ENCODE measurements around the gene MITF. TPM values are rescaled to one million over a fixed set of nuclear protein-coding genes. Genes with fewer than 3 reads are reported as not detected.

Gene MITF
- total RNA-seq, 1 donor: 11.6 TPM

GRCh38 chr3:69725994-69726571 lies 13.2 kb upstream of the MITF start:
- peaks cover 3% of the 10 kb centered on the region for H3K4me1 ChIP-seq (ENCODE audit: insufficient read depth, low read length)
- H3K27me3 ChIP-seq (ENCODE audit: insufficient read depth, low read length): peaks cover 11% of the 10 kb centered on the region
- no peaks in the 10 kb centered on the region for H4K20me1 ChIP-seq (ENCODE audit: insufficient read depth, low read length)
- H3K36me3 ChIP-seq (ENCODE audit: insufficient read depth, low read length): no peaks in the 10 kb centered on the region
- no peak for TF ChIP-seq CTCF (IDR thresholded peaks at IDR 0.05; ENCODE audit: extremely low read depth, low read depth, low read length)
- no peak overlapping the region for H3K27ac ChIP-seq (ENCODE audit: low read depth, low read length)
- no peaks in the 10 kb centered on the region for H3K9me3 ChIP-seq (ENCODE audit: low read depth, low read length)
- H3K4me3 ChIP-seq (ENCODE audit: insufficient read depth, low read length): no peak overlapping the region
- no peak overlapping the region for H3K4me2 ChIP-seq (ENCODE audit: insufficient read depth, low read length)
- DNase-seq (ENCODE audit: insufficient read length, low spot score, missing footprints): no peak
- no peaks in the 10 kb centered on the region for H3K79me2 ChIP-seq (ENCODE audit: insufficient read depth, low read length)
- no peak overlapping the region for H2AFZ ChIP-seq (ENCODE audit: low read length)

- Histone ChIP-seq H3K9me3 (ENCODE audit: low read depth, low read length) (no peaks in the 10 kb centered on the region), H3K27me3 (ENCODE audit: insufficient read depth, low read length) (peaks cover 9% of the 10 kb centered on the region), H3K36me3 (ENCODE audit: insufficient read depth, low read length) (no peaks in the 10 kb centered on the region), H2AFZ (ENCODE audit: low read length) (no peak overlapping the region), H3K4me3 (ENCODE audit: insufficient read depth, low read length) (no peak overlapping the region), H3K27ac (ENCODE audit: low read depth, low read length) (no peak overlapping the region), H3K4me2 (ENCODE audit: insufficient read depth, low read length) (no peak overlapping the region), H4K20me1 (ENCODE audit: insufficient read depth, low read length) (no peaks in the 10 kb centered on the region), H3K79me2 (ENCODE audit: insufficient read depth, low read length) (no peaks in the 10 kb centered on the region), H3K4me1 (ENCODE audit: insufficient read depth, low read length) (peaks cover 5% of the 10 kb centered on the region)
- TF ChIP-seq CTCF (IDR thresholded peaks at IDR 0.05; ENCODE audit: extremely low read depth, low read depth, low read length): no peak
- DNase-seq (ENCODE audit: insufficient read length, low spot score, missing footprints): no peak
Observed at GRCh38 chr3:69729147-69729919, 9.9 kb upstream of the MITF start.

DNA sequence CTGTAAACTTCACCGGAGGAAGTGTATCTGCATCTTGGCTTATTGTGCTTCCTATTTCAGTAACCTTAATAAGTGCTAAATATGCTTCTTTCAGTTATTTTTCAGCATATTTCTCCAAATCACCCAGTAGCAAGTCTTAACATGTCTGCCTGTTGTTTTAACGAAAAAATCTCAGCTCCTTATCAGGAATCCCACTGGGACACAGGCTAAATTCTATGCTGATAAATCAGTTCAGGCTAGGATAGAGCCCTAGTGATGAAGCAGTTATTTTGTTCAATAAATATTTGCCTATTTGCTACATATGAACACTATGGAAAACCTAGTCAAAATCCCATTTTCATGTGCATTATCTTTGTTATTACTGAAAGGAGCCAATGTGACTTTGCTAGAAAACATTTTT lies 8.2 kb upstream of the MITF start:
- Histone ChIP-seq H3K9me3 (ENCODE audit: low read depth, low read length) (no peaks in the 10 kb centered on the region), H3K27me3 (ENCODE audit: insufficient read depth, low read length) (peaks cover 9% of the 10 kb centered on the region), H4K20me1 (ENCODE audit: insufficient read depth, low read length) (no peaks in the 10 kb centered on the region), H3K36me3 (ENCODE audit: insufficient read depth, low read length) (no peaks in the 10 kb centered on the region), H3K4me3 (ENCODE audit: insufficient read depth, low read length) (no peak overlapping the region), H3K79me2 (ENCODE audit: insufficient read depth, low read length) (no peaks in the 10 kb centered on the region), H3K27ac (ENCODE audit: low read depth, low read length) (no peak overlapping the region), H2AFZ (ENCODE audit: low read length) (peak overlapping the region; percentile 46), H3K4me1 (ENCODE audit: insufficient read depth, low read length) (peaks cover 5% of the 10 kb centered on the region), H3K4me2 (ENCODE audit: insufficient read depth, low read length) (no peak overlapping the region)
- DNase-seq (ENCODE audit: insufficient read length, low spot score, missing footprints): no peak
- TF ChIP-seq CTCF (IDR thresholded peaks at IDR 0.05; ENCODE audit: extremely low read depth, low read depth, low read length): no peak

- no peaks in the 10 kb centered on the region for H3K9me3 ChIP-seq (ENCODE audit: low read depth, low read length)
- H3K27me3 ChIP-seq (ENCODE audit: insufficient read depth, low read length): peaks cover 16% of the 10 kb centered on the region
- peaks cover 17% of the 10 kb centered on the region for H3K4me1 ChIP-seq (ENCODE audit: insufficient read depth, low read length)
- H3K79me2 ChIP-seq (ENCODE audit: insufficient read depth, low read length): no peaks in the 10 kb centered on the region
- TF ChIP-seq CTCF (IDR thresholded peaks at IDR 0.05; ENCODE audit: extremely low read depth, low read depth, low read length): no peak
- no peak overlapping the region for H3K4me3 ChIP-seq (ENCODE audit: insufficient read depth, low read length)
- no peak overlapping the region for H3K27ac ChIP-seq (ENCODE audit: low read depth, low read length)
- no peaks in the 10 kb centered on the region for H4K20me1 ChIP-seq (ENCODE audit: insufficient read depth, low read length)
- H3K36me3 ChIP-seq (ENCODE audit: insufficient read depth, low read length): no peaks in the 10 kb centered on the region
- H2AFZ ChIP-seq (ENCODE audit: low read length): no peak overlapping the region
- no peak overlapping the region for H3K4me2 ChIP-seq (ENCODE audit: insufficient read depth, low read length)
- DNase-seq (ENCODE audit: insufficient read length, low spot score, missing footprints): no peak
Observed at GRCh38 chr3:69735893-69736292, 3.4 kb upstream of the MITF start.

Measured in osteoblast (primary cell).